ENCODE data around the gene TEAD1. TPM values are rescaled to one million over a fixed set of nuclear protein-coding genes. Genes with fewer than 3 reads are reported as not detected.

The TEAD1 gene
- total RNA-seq, 2 experiments from 2014 or later, result 1.0 to 1.5 TPM

DNA sequence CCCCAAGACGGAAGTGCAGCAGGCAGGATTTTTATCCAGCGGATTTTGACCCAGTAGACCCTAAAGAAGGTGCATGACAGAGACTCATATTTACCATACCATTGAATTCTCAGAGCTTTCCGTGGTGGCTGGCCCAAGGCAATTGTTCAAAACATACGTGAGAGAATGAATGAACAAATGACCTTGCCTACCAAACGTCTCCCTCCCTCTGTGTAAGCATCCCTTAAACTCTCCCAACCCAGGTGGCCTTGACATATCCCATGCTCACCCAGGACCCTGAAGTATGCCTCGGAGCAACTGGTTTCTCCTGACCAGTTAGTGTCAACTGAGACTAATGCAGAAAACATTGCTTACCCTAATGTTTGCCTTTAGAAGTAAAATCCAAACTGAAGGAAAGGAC is 154.9 kb downstream of the TEAD1 start:
- H3K4me1 Mint-ChIP-seq (ENCODE audit: low read depth), result peaks cover 7% of the 10 kb centered on the region
- peaks cover 59% of the 10 kb centered on the region for H3K27me3 Mint-ChIP-seq
- H3K36me3 Mint-ChIP-seq, result no peaks in the 10 kb centered on the region
- no peak overlapping the region for H3K4me3 Mint-ChIP-seq
- POLR2A ChIA-PET, result no interaction called here
- intact Hi-C loops (cut with micrococcal nuclease), result no loop called here
- CTCF ChIA-PET, result no interaction called here
- no peak for DNase-seq
- no peak overlapping the region for H3K27ac Mint-ChIP-seq
- no peaks in the 10 kb centered on the region for H3K9me3 Mint-ChIP-seq

- Mint-ChIP-seq H3K9me3 (no peaks in the 10 kb centered on the region), H3K4me3 (no peak overlapping the region), H3K4me1 (ENCODE audit: low read depth) (peaks cover 7% of the 10 kb centered on the region), H3K27me3 (peaks cover 57% of the 10 kb centered on the region), H3K36me3 (no peaks in the 10 kb centered on the region), H3K27ac (no peak overlapping the region)
- no peak for DNase-seq
- CTCF ChIA-PET, result no interaction called here
- intact Hi-C loops (cut with micrococcal nuclease), result no loop called here
- POLR2A ChIA-PET, result no interaction called here
Measured at GRCh38 chr11:12829540-12830314, 155.5 kb downstream of the TEAD1 start.

GRCh38 chr11:12831471-12832202 is 157.4 kb downstream of the TEAD1 start:
- ChIA-PET CTCF (interaction anchor here (0.6 to 0.8 kb wide), 2 partner anchors 233 to 930 kb away, joined by 3 to 4 read pairs; no protein-coding TSS in a partner anchor), POLR2A (no interaction called here)
- H3K4me3 Mint-ChIP-seq, result no peak overlapping the region
- no peak overlapping the region for H3K27ac Mint-ChIP-seq
- peaks cover 62% of the 10 kb centered on the region for H3K27me3 Mint-ChIP-seq
- no peak for DNase-seq
- H3K36me3 Mint-ChIP-seq, result no peaks in the 10 kb centered on the region
- intact Hi-C loops (cut with micrococcal nuclease), result no loop called here
- peaks cover 7% of the 10 kb centered on the region for H3K4me1 Mint-ChIP-seq (ENCODE audit: low read depth)
- H3K9me3 Mint-ChIP-seq, result no peaks in the 10 kb centered on the region

DNA sequence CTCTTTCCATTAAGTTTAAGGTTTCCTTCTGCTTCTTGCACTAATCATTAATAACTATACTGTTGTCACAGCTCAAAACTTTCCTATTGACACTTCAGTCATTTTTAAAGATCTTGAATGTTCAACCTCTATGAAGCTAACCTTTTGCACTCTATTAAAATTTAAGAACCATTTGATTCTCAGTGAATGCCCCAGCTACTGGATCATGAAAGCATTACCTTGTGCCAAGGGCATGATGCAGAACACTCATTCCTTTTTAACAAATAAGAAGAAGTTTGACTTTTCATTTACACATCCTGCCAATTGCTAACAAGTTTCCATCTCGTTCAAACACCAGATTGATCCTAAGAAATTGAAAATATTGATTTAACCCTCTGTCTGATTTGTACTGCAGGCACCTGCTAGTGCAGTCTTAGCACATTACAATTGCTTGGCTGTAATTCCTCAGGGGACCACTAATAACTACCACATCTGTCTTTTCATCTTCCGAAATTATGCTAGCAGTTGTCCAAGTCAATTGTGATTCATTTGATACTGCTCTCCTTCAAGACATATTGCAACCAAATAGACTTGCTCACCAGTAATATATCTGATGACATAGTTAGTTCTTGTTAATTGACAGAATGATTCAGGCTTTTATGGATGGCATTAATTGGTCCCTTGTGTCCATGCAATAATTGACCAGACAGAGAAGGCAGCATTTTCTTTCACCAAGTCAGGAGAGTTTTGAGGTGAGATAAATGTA is 158.4 kb downstream of the TEAD1 start:
- no peak overlapping the region for H3K27ac Mint-ChIP-seq
- H3K27me3 Mint-ChIP-seq, result peaks cover 54% of the 10 kb centered on the region
- CTCF ChIA-PET, result interaction anchor here (0.8 kb wide), 1 partner anchor 234 kb away, joined by 3 read pairs; no protein-coding TSS in a partner anchor
- POLR2A ChIA-PET, result no interaction called here
- H3K4me1 Mint-ChIP-seq (ENCODE audit: low read depth), result peaks cover 7% of the 10 kb centered on the region
- no peaks in the 10 kb centered on the region for H3K36me3 Mint-ChIP-seq
- intact Hi-C loops (cut with micrococcal nuclease), result no loop called here
- no peak overlapping the region for H3K4me3 Mint-ChIP-seq
- DNase-seq, result no peak
- H3K9me3 Mint-ChIP-seq, result no peaks in the 10 kb centered on the region

GRCh38 chr11:12834166-12834565 is 159.9 kb downstream of the TEAD1 start:
- Mint-ChIP-seq H3K27ac (no peak overlapping the region), H3K4me1 (ENCODE audit: low read depth) (peaks cover under 1% of the 10 kb centered on the region), H3K9me3 (no peaks in the 10 kb centered on the region), H3K36me3 (no peaks in the 10 kb centered on the region), H3K4me3 (no peak overlapping the region), H3K27me3 (peaks cover 42% of the 10 kb centered on the region)
- ChIA-PET CTCF (no interaction called here), POLR2A (no interaction called here)
- no peak for DNase-seq
- intact Hi-C loops (cut with micrococcal nuclease), result no loop called here

DNA sequence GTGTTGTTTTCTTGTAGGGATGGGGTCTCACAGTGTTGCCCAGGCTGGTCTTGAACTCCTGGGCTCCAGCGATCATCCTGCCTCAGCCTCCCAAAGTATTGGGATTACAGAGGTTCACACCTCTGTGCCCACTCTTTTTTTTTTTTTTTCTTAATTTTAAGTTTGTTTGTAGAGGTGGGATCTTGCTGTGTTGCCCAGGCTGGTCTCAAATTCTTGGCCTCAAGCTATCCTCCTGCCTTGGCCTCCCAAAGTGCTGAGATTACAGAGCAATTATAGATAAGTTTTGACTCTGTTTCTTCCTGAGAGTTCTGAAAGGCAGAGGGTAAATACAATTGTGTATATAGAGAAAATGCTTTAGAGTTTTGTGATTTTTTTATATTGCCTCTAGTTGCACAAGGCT is 160.4 kb downstream of the TEAD1 start:
- POLR2A ChIA-PET, result no interaction called here

DNA sequence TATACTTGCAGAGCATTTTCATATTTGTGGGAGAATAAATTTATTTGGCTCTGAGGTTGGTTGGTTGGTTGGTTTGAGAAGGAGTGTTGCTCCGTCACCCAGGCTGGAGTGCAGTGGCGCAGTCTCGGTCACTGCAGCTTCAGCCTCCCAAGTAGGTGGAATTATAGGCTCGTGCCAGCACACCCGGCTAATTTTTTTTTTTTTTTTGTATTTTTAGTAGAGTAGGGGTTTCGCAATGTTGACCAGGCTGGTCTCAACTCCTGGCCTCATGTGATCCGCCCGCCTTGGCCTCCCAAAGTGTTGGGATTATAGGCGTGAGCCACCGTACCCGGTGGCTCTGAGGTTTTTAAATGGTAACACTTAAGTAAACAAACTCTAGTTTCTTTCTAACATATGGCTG is 161.1 kb downstream of the TEAD1 start:
- Mint-ChIP-seq H3K4me3 (no peak overlapping the region), H3K4me1 (ENCODE audit: low read depth) (no peaks in the 10 kb centered on the region), H3K27ac (no peak overlapping the region), H3K36me3 (no peaks in the 10 kb centered on the region), H3K9me3 (no peaks in the 10 kb centered on the region), H3K27me3 (peaks cover 31% of the 10 kb centered on the region)
- ChIA-PET POLR2A (no interaction called here), CTCF (no interaction called here)
- intact Hi-C loops (cut with micrococcal nuclease), result no loop called here
- DNase-seq, result no peak

More for the DNA sequence above, 160.4 kb downstream of the TEAD1 start:
- no peaks in the 10 kb centered on the region for H3K4me1 Mint-ChIP-seq (ENCODE audit: low read depth)
- no peak overlapping the region for H3K27ac Mint-ChIP-seq
- CTCF ChIA-PET, result no interaction called here
- H3K27me3 Mint-ChIP-seq, result peaks cover 37% of the 10 kb centered on the region
- intact Hi-C loops (cut with micrococcal nuclease), result no loop called here
- no peak overlapping the region for H3K4me3 Mint-ChIP-seq
- DNase-seq, result no peak
- no peaks in the 10 kb centered on the region for H3K36me3 Mint-ChIP-seq
- no peaks in the 10 kb centered on the region for H3K9me3 Mint-ChIP-seq

DNA sequence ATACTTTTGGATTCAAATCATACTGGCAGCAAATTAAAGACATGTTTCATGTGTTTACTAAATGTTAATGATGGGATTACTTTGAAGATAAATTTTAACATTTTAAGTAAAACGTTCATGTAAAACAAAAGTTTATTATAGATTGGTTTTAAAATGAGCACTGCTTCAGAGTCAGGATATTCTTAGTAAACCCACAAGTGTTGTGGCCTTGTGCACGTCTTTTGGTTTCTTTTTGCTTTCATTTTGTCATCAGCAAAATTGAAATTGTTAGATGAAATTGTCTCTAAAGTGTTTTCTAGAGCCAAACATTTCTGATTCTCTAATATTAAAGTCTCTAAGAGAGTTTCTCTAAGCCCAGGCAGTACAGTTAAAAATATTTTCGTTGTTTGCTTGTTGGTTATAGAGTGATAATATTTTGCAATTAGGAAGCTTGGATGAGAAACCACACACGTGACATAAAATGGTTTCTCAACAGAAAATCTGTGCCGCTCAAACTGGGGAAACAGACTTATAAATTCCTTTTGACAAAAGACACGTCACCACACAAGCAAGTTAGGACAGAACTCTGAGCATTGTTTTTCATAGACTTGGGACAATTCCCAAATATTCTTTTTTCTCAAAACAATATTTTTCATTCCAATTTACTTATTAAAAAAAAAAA is 164.4 kb downstream of the TEAD1 start:
- ChIA-PET POLR2A (no interaction called here), CTCF (no interaction called here)
- intact Hi-C loops (cut with micrococcal nuclease), result no loop called here
- Mint-ChIP-seq H3K4me3 (no peak overlapping the region), H3K27me3 (peaks cover 15% of the 10 kb centered on the region), H3K4me1 (ENCODE audit: low read depth) (peaks cover 11% of the 10 kb centered on the region), H3K36me3 (no peaks in the 10 kb centered on the region), H3K9me3 (no peaks in the 10 kb centered on the region), H3K27ac (no peak overlapping the region)
- no peak for DNase-seq

- H3K27ac Mint-ChIP-seq, result no peak overlapping the region
- peaks cover 2% of the 10 kb centered on the region for H3K27me3 Mint-ChIP-seq
- DNase-seq, result no peak
- intact Hi-C loops (cut with micrococcal nuclease), result no loop called here
- peaks cover 11% of the 10 kb centered on the region for H3K4me1 Mint-ChIP-seq (ENCODE audit: low read depth)
- POLR2A ChIA-PET, result no interaction called here
- H3K36me3 Mint-ChIP-seq, result no peaks in the 10 kb centered on the region
- H3K9me3 Mint-ChIP-seq, result no peaks in the 10 kb centered on the region
- CTCF ChIA-PET, result no interaction called here
- no peak overlapping the region for H3K4me3 Mint-ChIP-seq
Measured at GRCh38 chr11:12840871-12841660, 166.8 kb downstream of the TEAD1 start.

DNA sequence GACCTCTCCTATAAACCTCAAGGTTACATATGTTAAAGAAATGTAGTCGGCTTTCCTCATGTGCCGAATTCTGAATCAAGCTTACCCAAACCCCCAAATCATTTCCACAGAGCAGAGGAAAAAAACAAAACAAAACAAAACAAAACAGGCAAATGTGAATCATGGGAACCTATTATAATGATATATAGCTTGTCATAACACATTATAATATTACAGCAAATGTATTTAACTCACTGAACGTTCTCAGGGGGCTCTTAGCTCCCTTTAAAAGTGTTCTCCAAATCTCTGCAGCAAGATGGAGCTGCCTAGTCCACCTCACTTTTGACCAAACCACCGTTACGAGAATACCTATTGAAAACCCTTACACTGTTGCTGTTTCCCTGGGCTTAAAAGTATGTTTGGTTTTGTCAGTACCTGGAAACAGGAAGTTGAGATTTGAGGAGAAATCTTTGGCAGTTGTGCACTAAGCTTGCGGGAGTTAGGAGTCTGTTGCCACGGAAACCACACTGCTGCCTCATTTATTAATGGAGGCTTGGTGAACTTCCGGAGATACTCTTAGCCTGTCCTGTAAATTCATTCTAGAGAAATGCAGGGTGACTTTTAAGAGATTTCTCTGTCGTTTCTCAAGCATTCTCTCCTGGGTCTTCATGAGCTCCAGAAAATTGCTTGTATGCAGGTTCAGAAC is 167.9 kb downstream of the TEAD1 start:
- no peak for DNase-seq
- Mint-ChIP-seq H3K4me1 (ENCODE audit: low read depth) (peaks cover 11% of the 10 kb centered on the region), H3K27me3 (peaks cover 2% of the 10 kb centered on the region), H3K27ac (no peak overlapping the region), H3K4me3 (no peak overlapping the region), H3K9me3 (no peaks in the 10 kb centered on the region), H3K36me3 (no peaks in the 10 kb centered on the region)
- CTCF ChIA-PET, result no interaction called here
- POLR2A ChIA-PET, result no interaction called here
- intact Hi-C loops (cut with micrococcal nuclease), result no loop called here

- ChIA-PET POLR2A (no interaction called here), CTCF (no interaction called here)
- no peak for DNase-seq
- H3K27ac Mint-ChIP-seq, result no peak overlapping the region
- no peak overlapping the region for H3K4me3 Mint-ChIP-seq
- H3K9me3 Mint-ChIP-seq, result no peaks in the 10 kb centered on the region
- peaks cover 2% of the 10 kb centered on the region for H3K27me3 Mint-ChIP-seq
- intact Hi-C loops (cut with micrococcal nuclease), result no loop called here
- H3K4me1 Mint-ChIP-seq (ENCODE audit: low read depth), result peaks cover 11% of the 10 kb centered on the region
- H3K36me3 Mint-ChIP-seq, result no peaks in the 10 kb centered on the region
Measured at GRCh38 chr11:12842933-12843636, 168.9 kb downstream of the TEAD1 start.
